Colonic mucosa (tissue), 4 donors: Measurements from ENCODE around the gene CAMSAP1. TPM values are rescaled to one million over a fixed set of nuclear protein-coding genes. Genes with fewer than 3 reads are reported as not detected.
"Not testable (repeated sequence)": the region's sequence is repeated elsewhere in the genome, so short reads cannot be mapped to it uniquely, and the experiment has no call there.

Experiments used
- DNase-seq: peaks from one replicate; pipeline ENCODE4 v3.0.0-alpha.2; 2020
- H3K27ac ChIP-seq: fragments of 200-600 bp; one replicate; pipeline ENCODE4 v1.8.0; 2021
- H3K27me3 ChIP-seq: fragments of 200-600 bp; one replicate; pipeline ENCODE4 v1.8.0; 2021
- H3K36me3 ChIP-seq: fragments of 200-600 bp; one replicate; pipeline ENCODE4 v1.8.0; 2021
- H3K4me1 ChIP-seq: fragments of 200-600 bp; one replicate; pipeline ENCODE4 v1.8.0; 2021; ENCODE audit warnings: mild to moderate bottlenecking
- H3K4me3 ChIP-seq: fragments of 200-600 bp; one replicate; pipeline ENCODE4 v1.8.0; 2021
- H3K9ac ChIP-seq, 2 donors: one replicate each; pipeline ENCODE4 v1.7.0; 2013; ENCODE audit warnings: control low read depth in 2 of 2, low read depth in 2 of 2, low read length in 2 of 2
- H3K9me3 ChIP-seq: fragments of 200-600 bp; one replicate; pipeline ENCODE4 v1.8.0; 2021
- CTCF ChIP-seq: fragments of 200-600 bp; IDR thresholded peaks from one replicate; pipeline ENCODE4 v1.8.0; 2022; ENCODE audit warnings: antibody characterized with exemption, mild to moderate bottlenecking
- intact Hi-C: fragments of 100-400 bp; cut with DNase I; formaldehyde crosslinking; loops from one replicate; pipeline ENCODE4 v1.14.1; 2022
- total RNA-seq, 2 donors: library from RNA; stranded (reverse); fragmentation: NEBNext Ultra II Directional in 1 of 2; extraction: Animal tissue kit (Norgen Biotek cat#: 25700) in 1 of 2; gene quantifications; one replicate each; pipeline ENCODE4 v1.2.1, GENCODE V29; 2021
- donor health status: healthy.
- donor health status: DM: no; HTN: no; CAD: no.
- donor health status: DM: no; HTN: no; CAD: no.

The CAMSAP1 gene
- total RNA-seq, 2 donors from 2014 or later, result 14.0 to 14.4 TPM

GRCh38 chr9:135921749-135922310 is 14.5 kb upstream of the CAMSAP1 start:
- no peaks in the 10 kb centered on the region for H3K4me1 ChIP-seq
- no peaks in the 10 kb centered on the region for H3K27me3 ChIP-seq
- no peak overlapping the region for H3K27ac ChIP-seq
- H3K9me3 ChIP-seq, result no peaks in the 10 kb centered on the region
- intact Hi-C loops, result no loop called here
- no peak for DNase-seq
- H3K4me3 ChIP-seq, result no peak overlapping the region
- no peaks in the 10 kb centered on the region for H3K36me3 ChIP-seq
- H3K9ac ChIP-seq, result no peak overlapping the region
- TF ChIP-seq CTCF, result no peak

GRCh38 chr9:135920973-135921585 is 13.7 kb upstream of the CAMSAP1 start:
- H3K27ac ChIP-seq, result no peak overlapping the region
- H3K36me3 ChIP-seq, result no peaks in the 10 kb centered on the region
- H3K9me3 ChIP-seq, result no peaks in the 10 kb centered on the region
- no peak for TF ChIP-seq CTCF
- no peaks in the 10 kb centered on the region for H3K4me1 ChIP-seq
- H3K4me3 ChIP-seq, result no peak overlapping the region
- no peaks in the 10 kb centered on the region for H3K27me3 ChIP-seq
- DNase-seq, result no peak
- no peak overlapping the region for H3K9ac ChIP-seq
- intact Hi-C loops, result no loop called here

- no peak for DNase-seq
- Histone ChIP-seq H3K27ac (no peak overlapping the region), H3K9me3 (no peaks in the 10 kb centered on the region), H3K9ac (no peak overlapping the region), H3K27me3 (no peaks in the 10 kb centered on the region), H3K36me3 (no peaks in the 10 kb centered on the region), H3K4me3 (no peak overlapping the region), H3K4me1 (no peaks in the 10 kb centered on the region)
- no peak for TF ChIP-seq CTCF
- intact Hi-C loops, result no loop called here
These were observed 13.0 kb upstream of the CAMSAP1 start for GRCh38 chr9:135920256-135920930.

GRCh38 chr9:135919318-135919890 is 12.1 kb upstream of the CAMSAP1 start:
- Histone ChIP-seq H3K9me3 (no peaks in the 10 kb centered on the region), H3K4me1 (no peaks in the 10 kb centered on the region), H3K4me3 (no peak overlapping the region), H3K36me3 (no peaks in the 10 kb centered on the region), H3K27ac (no peak overlapping the region), H3K27me3 (no peaks in the 10 kb centered on the region), H3K9ac (no peak overlapping the region)
- DNase-seq, result no peak
- TF ChIP-seq CTCF, result no peak
- intact Hi-C loops, result no loop called here

- H3K9me3 ChIP-seq, H3K36me3 ChIP-seq: not testable (repeated sequence)
These were observed 8.9 kb upstream of the CAMSAP1 start for GRCh38 chr9:135916227-135916626.

GRCh38 chr9:135914921-135915320 is 7.6 kb upstream of the CAMSAP1 start:
- Histone ChIP-seq H3K9ac (no peak overlapping the region), H3K27me3 (no peaks in the 10 kb centered on the region), H3K36me3 (no peaks in the 10 kb centered on the region), H3K9me3 (no peaks in the 10 kb centered on the region), H3K4me3 (no peak overlapping the region), H3K4me1 (no peaks in the 10 kb centered on the region), H3K27ac (no peak overlapping the region)
- intact Hi-C loops, result no loop called here
- no peak for TF ChIP-seq CTCF
- no peak for DNase-seq

More at GRCh38 chr9:135916227-135916626, 8.9 kb upstream of the CAMSAP1 start:
- intact Hi-C loops, H3K4me1 ChIP-seq, DNase-seq, H3K27ac ChIP-seq, H3K4me3 ChIP-seq, H3K27me3 ChIP-seq, H3K9ac ChIP-seq: not testable (repeated sequence)

GRCh38 chr9:135911233-135911632 is 3.9 kb upstream of the CAMSAP1 start:
- H3K27ac ChIP-seq, H3K27me3 ChIP-seq, DNase-seq, H3K9me3 ChIP-seq, H3K4me1 ChIP-seq, H3K36me3 ChIP-seq, H3K4me3 ChIP-seq, H3K9ac ChIP-seq, intact Hi-C loops: not testable (repeated sequence)
